Measurements from ENCODE around the gene TMTC4.

- TF ChIP-seq CTCF (IDR thresholded peaks at IDR 0.05) (no peak), EP300 (IDR thresholded peaks at IDR 0.05) (no peak)
Measured at GRCh38 chr13:100564444-100565223, 110.0 kb downstream of the TMTC4 start.
